Adrenal gland (tissue), 12 donors: ENCODE data around the gene MTG2. TPM values are rescaled to one million over a fixed set of nuclear protein-coding genes. Genes with fewer than 3 reads are reported as not detected.

Experiments used
- DNase-seq, 7 donors: peaks; one replicate each; pipeline ENCODE4 v3.0.0-alpha.2; 2019 to 2020
- H3K27ac ChIP-seq, 5 donors: fragments of 200-600 bp; sonication (generic) in 4 of 5; 1 replicate in 3 of 5; 2 replicates in 2 of 5; pipeline versions ENCODE4 v1.5.1 to v1.8.0; 2016 to 2020; ENCODE audit warnings: mild to moderate bottlenecking in 1 of 5
- H3K27me3 ChIP-seq: fragments of 200-600 bp; 2 replicates; pipeline ENCODE4 v1.8.0; 2021
- H3K36me3 ChIP-seq, 2 donors: fragments of 200-600 bp; replicated peaks in 1 of 2; 1 replicate in 1 of 2; 2 replicates in 1 of 2; pipeline versions ENCODE4 v1.5.1 to v1.8.0; 2018 to 2022
- H3K4me1 ChIP-seq, 2 donors: fragments of 200-600 bp; replicated peaks in 1 of 2; 1 replicate in 1 of 2; 2 replicates in 1 of 2; pipeline versions ENCODE4 v1.5.1 to v1.8.0; 2018 to 2021
- H3K4me3 ChIP-seq, 4 donors: fragments of 200-600 bp; sonication (generic) in 3 of 4; one replicate each; pipeline ENCODE4 v1.5.1; 2016 to 2018
- H3K9me3 ChIP-seq, 3 donors: fragments of 200-600 bp; sonication (generic) in 1 of 3; replicated peaks in 1 of 3; 1 replicate in 2 of 3; 2 replicates in 1 of 3; pipeline versions ENCODE4 v1.5.1 to v1.8.0; 2016 to 2021
- CTCF ChIP-seq, 6 experiments: fragments of 450-650 bp in 4 of 6; fragments of 200-600 bp in 2 of 6; sonication (generic) in 1 of 6; IDR thresholded peaks; 1 replicate in 5 of 6; 2 replicates in 1 of 6; pipeline versions ENCODE4 v1.5.1 to v1.8.0; 2016 to 2021; ENCODE audit warnings: antibody characterized with exemption in 6 of 6, mild to moderate bottlenecking in 2 of 6, moderate library complexity in 1 of 6
- POLR2A ChIP-seq, 2 donors: fragments of 450-650 bp; IDR thresholded peaks; one replicate each; pipeline ENCODE4 v1.6.1; 2017; ENCODE audit warnings: antibody characterized with exemption in 2 of 2, mild to moderate bottlenecking in 2 of 2, moderate library complexity in 1 of 2
- WGBS, 4 donors: extraction: QIAGEN DNeasy Blood & Tissue Kit in 2 of 4; methylation state at CpG; one replicate each; pipeline versions ENCODE4 v1.1.5 to v1.1.7; 2013 to 2017; 5-methylcytosine and 5-hydroxymethylcytosine counted together
- intact Hi-C, 2 donors: fragments of 100-400 bp; cut with DNase I; formaldehyde crosslinking; loops; one replicate each; pipeline versions ENCODE4 v1.14.1 to v1.15.0; 2022 to 2023
- polyA plus RNA-seq, 3 donors: library from polyadenylated mRNA; stranded (reverse); fragments of 200-250 nt in 2 of 3; fragments of 350-450 nt in 1 of 3; fragmentation: Illumina TruSeq in 1 of 3; extraction: RNeasy Lipid Tissue Mini Kit (QIAGEN cat#74804) in 1 of 3; gene quantifications; one replicate each; pipeline ENCODE4 v1.2.3, GENCODE V29; 2013 to 2014
- total RNA-seq, 9 donors: library from RNA; depleted of rRNA in 4 of 9; stranded (reverse); fragments of >200 nt in 4 of 9; fragments of 120-200 nt in 1 of 9; fragmentation: NEBNext Ultra II Directional in 1 of 9; extraction: Animal tissue kit (Norgen Biotek cat#: 25700) in 1 of 9; gene quantifications; one replicate each; pipeline versions ENCODE4 v1.1.0 to v1.2.4, GENCODE V29; 2013 to 2023
- donor health status: healthy with polysubstance abuse.
- donor health status: Bipolar disorder and iron deficiency.
- donor health status: DM: yes; HTN: yes; CAD: no.
- donor health status: DM: no; HTN: no; CAD: no.
- donor health status: DM: no; HTN: no; CAD: no.
- donor health status: DM: yes; HTN: yes; CAD: no.

Gene MTG2
- total and polyA plus RNA-seq, 12 donors = 11.5 to 90.4 (median 47.2) TPM

DNA sequence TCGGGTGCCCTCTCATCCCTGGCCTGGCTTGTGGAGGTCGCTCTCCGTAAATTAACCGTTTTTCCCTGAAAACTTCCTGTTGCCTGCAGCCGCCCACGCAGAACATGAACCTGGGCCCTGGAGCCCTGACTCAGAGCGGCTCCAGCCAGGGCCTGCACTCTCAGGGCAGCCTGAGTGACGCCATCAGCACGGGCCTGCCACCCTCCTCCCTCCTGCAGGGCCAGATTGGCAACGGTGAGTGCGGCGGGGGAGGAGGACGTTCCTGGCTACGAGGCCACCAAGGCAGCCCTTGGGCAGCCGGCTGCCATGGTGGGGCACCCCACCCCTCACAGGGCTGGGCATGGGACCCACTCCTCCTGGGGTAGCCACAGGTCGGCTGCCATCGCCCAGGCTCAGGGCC is 21.5 kb upstream of the MTG2 start:
- no peak for TF ChIP-seq CTCF (IDR thresholded peaks at IDR 0.05)
- no peak for TF ChIP-seq POLR2A (IDR thresholded peaks at IDR 0.05)
- Histone ChIP-seq H3K27ac (peak overlapping the region in 1 of 5 donors; percentile 45), H3K4me1 (peaks cover 3 to 9% of the 10 kb centered on the region in 2 donors), H3K27me3 (no peaks in the 10 kb centered on the region), H3K36me3 (peaks cover 0 to 52% of the 10 kb centered on the region in 2 donors), H3K4me3 (no peak overlapping the region), H3K9me3 (no peaks in the 10 kb centered on the region)
- DNase-seq = peak in 4 of 7 donors; percentile 41 to 71 (median 66)
- intact Hi-C loops = no loop called here
- WGBS, 4 donors = 72 to 84% (median 78%) methylated on average over 7 to 17 of the region's 17 CpGs

DNA sequence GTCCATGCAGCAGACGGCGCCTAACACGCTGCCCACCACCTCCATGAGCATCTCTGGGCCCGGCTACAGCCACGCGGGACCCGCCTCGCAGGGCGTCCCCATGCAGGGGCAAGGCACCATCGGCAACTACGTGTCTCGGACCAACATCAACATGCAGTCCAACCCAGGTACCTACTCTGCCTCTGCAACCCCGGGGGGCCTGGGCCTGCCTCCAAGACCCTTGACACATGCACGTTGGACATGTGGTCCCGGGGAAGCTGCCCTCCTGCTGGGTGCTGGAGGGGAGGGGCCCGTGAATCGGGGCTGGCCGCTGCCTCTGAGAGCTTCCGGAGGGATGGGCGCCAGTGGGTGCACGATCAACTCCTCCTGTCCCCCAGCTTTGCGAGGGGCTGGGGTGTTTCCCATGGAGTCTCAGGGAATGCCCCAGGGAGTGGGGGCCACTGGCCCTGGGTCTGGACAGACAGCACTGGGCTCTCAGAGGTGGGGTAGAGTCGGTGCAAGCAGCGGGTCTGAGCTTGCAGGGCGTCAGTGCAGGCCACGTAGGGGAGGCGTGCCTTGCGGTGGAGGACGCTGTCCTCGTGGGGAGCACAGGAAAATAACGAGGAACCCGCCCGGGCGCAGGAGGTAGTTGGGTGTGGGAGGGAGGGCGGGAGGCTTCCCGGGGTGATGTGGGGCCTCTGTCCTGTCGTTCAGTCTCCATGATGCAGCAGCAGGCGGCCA is 19.9 kb upstream of the MTG2 start:
- WGBS, 4 donors = 92 to 100% (median 95%) methylated on average over 1 to 38 of the region's 38 CpGs
- Histone ChIP-seq H3K27me3 (no peaks in the 10 kb centered on the region), H3K9me3 (no peaks in the 10 kb centered on the region), H3K4me3 (no peak overlapping the region), H3K27ac (no peak overlapping the region), H3K4me1 (no peaks in the 10 kb centered on the region), H3K36me3 (peaks cover 0 to 54% of the 10 kb centered on the region in 2 donors)
- TF ChIP-seq POLR2A (IDR thresholded peaks at IDR 0.05) (no peak), CTCF (IDR thresholded peaks at IDR 0.05) (no peak)
- no peak for DNase-seq
- intact Hi-C loops = no loop called here

- no peak for TF ChIP-seq POLR2A (IDR thresholded peaks at IDR 0.05)
- no peak for TF ChIP-seq CTCF (IDR thresholded peaks at IDR 0.05)
- 93 to 97% (median 95%) methylated on average over 24 to 25 of the region's 25 CpGs for WGBS, 4 donors
- no peak for DNase-seq
- no peaks in the 10 kb centered on the region for H3K27me3 ChIP-seq
- no peaks in the 10 kb centered on the region for H3K4me1 ChIP-seq
- H3K27ac ChIP-seq = no peak overlapping the region
- H3K36me3 ChIP-seq = peaks cover 0 to 54% of the 10 kb centered on the region in 2 donors
- H3K9me3 ChIP-seq = no peaks in the 10 kb centered on the region
- intact Hi-C loops = no loop called here
- H3K4me3 ChIP-seq = no peak overlapping the region
These were observed 19.4 kb upstream of the MTG2 start for GRCh38 chr20:62163485-62163865.

GRCh38 chr20:62163986-62164762 is 18.7 kb upstream of the MTG2 start:
- intact Hi-C loops = no loop called here
- Histone ChIP-seq H3K36me3 (peaks cover 0 to 54% of the 10 kb centered on the region in 2 donors), H3K27ac (no peak overlapping the region), H3K4me1 (no peaks in the 10 kb centered on the region), H3K4me3 (no peak overlapping the region), H3K27me3 (no peaks in the 10 kb centered on the region), H3K9me3 (no peaks in the 10 kb centered on the region)
- TF ChIP-seq CTCF (IDR thresholded peaks at IDR 0.05) = no peak
- TF ChIP-seq POLR2A (IDR thresholded peaks at IDR 0.05) = no peak
- 91 to 96% (median 93%) methylated on average over 18 to 29 of the region's 29 CpGs for WGBS, 4 donors
- no peak for DNase-seq
